RKO (cell line): ENCODE results near the gene ZNF148.
A peak's percentile ranks its signal among the peaks of the same experiment; 100 is the strongest.
"Not testable (repeated sequence)": the region's sequence is repeated elsewhere in the genome, so short reads cannot be mapped to it uniquely, and the experiment has no call there.

ENCODE experiments used
- DNase-seq: peaks from one replicate; pipeline ENCODE4 v3.0.0-alpha.2; 2016; ENCODE audit warnings: low spot score

ZNF148 gene, protein sequence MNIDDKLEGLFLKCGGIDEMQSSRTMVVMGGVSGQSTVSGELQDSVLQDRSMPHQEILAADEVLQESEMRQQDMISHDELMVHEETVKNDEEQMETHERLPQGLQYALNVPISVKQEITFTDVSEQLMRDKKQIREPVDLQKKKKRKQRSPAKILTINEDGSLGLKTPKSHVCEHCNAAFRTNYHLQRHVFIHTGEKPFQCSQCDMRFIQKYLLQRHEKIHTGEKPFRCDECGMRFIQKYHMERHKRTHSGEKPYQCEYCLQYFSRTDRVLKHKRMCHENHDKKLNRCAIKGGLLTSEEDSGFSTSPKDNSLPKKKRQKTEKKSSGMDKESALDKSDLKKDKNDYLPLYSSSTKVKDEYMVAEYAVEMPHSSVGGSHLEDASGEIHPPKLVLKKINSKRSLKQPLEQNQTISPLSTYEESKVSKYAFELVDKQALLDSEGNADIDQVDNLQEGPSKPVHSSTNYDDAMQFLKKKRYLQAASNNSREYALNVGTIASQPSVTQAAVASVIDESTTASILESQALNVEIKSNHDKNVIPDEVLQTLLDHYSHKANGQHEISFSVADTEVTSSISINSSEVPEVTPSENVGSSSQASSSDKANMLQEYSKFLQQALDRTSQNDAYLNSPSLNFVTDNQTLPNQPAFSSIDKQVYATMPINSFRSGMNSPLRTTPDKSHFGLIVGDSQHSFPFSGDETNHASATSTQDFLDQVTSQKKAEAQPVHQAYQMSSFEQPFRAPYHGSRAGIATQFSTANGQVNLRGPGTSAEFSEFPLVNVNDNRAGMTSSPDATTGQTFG

DNA sequence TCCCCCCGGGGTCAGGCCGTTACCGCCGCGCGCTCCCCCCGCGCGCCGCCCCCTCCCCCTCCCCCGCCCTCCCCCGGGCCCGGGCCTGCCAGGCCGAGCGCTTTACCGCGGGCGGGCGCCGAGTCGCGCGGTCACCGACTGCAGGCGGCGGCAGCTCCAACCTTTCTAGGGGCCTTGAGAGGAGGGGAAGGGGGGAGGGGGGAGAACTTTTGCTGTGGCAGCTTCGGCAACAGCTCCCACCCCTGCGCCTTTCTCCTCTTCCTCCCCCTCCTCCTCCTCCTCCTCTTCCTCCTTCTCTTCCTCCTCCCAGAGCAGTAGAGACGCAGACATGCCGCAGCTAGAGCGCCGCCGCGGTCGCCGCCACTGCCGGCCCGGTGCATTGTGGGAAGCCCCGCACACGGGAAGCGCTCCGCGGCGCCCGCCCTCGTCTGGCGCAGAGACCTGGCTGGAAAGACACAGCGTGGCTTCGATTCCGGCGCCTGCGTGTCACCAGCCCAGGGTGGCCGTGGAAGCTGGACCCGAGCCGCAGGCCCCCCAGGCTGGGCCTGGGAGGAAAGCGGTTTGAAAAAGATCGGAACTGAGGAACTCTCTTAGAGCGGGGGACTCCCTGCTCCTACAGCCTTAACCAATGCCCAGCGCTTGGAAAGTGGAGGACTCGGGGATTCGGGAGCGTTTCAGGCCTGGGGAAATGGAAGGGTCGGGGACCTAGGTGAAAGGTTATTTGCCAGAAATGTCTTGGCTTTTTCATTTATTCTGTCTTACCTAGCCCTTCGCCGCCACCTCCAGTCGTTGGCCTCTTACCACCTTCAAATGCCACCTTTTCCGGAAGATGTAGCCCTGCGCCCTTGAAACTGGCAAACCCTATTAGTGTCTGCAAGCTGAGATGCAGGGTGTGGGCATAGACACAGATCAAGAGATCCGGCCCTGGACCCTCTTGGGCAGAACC, at the start of gene ZNF148:
Gene ZNF148 (minus strand): TSS at position 330 of the 946 bp plus-strand sequence. CDS start 61,685 bp downstream, outside the sequence.
- DNase-seq = peak; percentile 89

DNA sequence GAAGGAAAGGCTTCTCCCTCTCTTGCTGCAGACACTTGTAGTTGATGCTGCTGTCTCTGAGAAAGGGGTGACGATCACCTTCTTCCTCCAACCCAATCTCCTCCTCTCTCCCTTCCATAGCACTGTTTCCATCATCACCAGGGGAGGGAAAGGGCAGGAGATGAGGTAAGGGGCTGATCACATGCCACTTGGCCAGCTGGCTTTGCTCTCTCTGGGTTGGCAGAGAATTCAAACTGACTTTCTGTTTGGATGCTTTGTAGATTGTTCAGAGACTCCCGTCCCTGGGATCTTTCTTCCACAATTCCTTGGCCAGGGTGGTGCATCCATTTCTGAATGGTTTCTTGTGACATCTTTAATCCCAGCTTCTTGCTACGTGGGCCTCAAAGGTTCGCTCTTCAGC, 43.2 kb upstream of the ZNF148 start:
- DNase-seq = no peak

DNA sequence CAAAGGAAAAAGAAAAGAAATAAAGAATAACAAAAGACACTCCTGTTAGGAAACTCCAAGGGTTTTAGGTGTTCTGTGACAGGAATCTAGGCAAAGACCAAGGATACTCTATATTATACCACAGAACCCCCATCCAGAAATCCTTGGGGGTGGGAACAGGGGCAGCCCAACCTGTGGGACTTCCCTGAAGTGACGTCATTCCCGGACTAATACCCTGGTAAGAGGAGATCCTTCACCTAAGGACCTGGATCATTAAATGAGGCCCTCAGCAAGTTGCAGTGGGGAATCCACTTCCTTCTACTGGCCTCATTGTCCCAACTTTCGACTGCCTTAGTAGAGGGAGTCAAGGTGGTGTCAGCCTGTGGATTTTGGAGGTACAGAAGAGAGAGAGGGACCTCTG, 41.1 kb upstream of the ZNF148 start:
- no peak for DNase-seq

DNA sequence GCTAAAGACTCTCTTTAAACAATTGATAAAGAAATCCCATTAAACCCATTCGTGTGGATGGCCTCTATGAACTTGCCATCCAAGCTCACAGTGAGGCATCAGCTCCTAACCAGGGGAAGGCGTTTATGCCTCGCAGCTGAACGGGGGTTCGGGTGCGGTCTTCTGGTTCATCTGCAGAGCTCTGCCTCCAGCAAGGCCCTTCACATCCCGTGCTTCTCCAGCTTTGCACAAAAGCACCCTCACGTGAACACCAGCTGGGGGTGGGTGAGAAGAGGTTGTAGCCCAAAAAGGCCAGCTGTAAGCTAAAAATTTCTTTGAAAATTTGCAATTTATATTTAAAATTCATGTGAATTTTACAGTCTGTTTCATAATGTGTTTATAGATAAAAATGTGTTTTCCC, 39.5 kb upstream of the ZNF148 start:
- DNase-seq = no peak

DNA sequence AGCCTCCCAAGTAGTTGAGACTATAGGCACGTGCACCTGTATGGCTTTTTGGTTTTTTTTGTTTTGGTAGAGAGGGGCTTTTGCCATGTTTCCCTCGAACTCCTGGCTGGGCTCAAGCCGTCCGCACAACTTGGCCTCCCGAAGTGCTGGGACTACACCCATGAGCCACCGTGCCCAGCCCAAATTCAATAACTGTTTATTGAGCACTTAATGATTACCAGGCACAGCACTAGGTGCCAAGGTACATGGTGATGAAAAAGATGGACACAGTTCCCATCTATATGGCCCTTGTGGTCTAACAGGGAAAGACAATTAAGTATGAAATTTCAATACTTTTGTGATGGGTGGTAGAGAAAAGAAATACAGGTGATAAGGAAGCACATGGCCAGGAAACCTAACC, 35.8 kb upstream of the ZNF148 start:
- DNase-seq = no peak

DNA sequence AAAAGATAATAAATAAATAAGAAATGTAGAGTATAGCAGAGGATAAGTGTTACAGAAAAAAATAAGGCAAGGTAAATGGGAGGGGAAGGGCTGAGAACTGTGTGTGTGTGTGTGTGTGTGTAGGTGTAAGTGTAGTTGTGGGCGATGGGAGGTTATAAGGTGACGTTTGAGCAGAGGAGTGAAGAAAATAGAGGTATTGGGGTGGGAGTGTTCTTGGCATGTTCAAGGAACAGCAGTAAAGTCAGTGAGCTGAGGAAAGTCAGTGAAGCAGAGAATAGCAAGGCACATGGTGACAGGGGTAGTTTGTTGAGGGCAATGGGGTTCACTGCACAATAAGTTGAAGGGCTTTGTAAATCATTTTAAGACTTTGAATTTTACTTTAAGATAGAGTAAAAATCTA, 30.9 kb upstream of the ZNF148 start:
- DNase-seq = no peak

DNA sequence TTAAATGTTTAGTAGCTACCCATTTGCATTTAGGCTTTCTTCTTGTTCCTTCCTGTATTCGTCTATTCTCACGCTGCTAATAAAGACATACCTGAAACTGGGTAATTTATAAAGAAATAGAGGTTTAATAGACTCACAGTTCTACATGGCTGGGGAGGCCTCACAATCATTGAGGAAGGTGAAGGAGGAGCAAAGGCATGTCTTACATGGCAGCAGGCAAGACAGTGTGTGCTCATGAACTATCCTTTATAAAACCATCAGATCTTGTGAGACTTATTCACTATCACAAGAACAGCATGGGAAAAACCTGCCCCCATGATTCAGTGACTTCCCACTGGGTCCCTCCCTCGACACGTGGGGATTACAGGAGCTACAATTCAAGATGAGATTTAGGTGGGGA, 30.4 kb upstream of the ZNF148 start:
- not testable (repeated sequence) for DNase-seq

DNA sequence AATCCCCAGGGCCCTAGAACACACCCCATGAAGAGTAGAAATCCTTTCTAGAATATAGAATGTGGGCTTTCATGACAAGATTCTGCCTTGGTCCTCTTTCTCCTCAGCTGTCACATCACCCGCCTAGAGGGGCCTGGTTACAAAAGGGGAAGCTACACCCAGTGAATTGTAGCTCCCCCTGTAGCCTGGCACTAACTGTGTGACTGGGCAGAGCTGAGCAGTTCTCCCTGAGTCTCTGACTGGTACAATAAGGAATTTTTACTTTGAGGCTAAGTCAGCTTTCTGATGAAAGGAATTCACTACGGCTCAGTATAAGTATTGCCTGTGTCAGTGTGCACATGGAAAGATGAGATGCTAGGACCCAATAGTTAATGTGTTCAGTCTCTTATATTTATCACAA, 28.7 kb upstream of the ZNF148 start:
- no peak for DNase-seq

DNA sequence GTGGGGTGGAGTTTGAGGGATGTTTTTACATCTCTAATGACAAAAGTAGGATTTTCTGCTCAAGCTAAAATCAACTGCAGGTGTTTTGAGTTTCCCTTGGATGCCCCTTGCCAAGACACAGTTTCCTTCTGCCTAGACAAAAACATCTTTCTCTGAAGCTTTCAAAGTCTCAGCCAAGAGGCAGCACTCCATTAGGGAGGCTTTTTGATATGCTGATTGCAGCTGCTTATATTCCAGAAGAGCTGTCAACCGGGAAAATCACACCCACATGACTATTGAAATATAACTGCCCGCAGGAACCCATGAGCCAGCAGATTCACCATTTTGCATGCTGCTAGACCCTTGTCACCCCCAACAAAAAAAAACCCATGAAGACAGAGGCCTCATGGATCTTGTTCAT, 27.5 kb upstream of the ZNF148 start:
- DNase-seq = no peak

DNA sequence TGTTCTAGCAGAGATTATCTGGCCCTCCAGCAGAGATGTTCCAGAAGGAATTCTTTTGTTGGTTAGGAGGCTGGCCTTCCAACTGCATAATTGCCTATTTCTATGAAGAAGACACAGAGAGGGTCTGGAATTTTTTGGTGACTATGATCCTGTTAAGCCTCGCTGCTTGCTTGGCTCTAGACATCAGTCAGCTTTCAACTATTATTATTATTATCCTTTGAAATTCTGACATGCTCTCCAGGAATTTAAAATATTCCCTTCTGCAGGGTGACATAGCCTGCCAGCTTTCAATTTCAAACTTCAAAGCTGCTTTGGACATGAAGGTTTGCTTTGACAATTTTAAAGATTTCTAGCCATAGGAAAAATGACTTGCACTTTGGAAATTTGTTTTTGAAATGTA, 26.3 kb upstream of the ZNF148 start:
- no peak for DNase-seq

DNA sequence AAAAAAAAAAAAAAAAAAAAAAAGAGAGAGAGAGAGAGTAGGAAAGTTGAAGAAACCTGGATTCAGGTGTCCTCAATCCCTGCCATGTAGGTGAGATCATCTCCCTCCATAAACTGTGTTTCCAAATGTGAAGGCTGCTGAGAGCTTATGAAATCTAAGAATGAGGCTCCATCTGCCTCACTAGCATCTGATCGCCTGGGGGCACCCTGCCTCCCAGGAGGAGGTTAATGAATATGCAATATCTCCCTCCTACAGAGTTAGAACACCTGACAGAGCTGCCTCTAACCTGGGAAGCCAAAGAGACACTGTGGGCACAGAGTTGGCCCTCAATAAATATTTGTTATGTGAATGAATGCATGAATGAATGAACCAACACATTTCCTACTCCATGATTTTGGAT, 23.8 kb upstream of the ZNF148 start:
- no peak for DNase-seq

DNA sequence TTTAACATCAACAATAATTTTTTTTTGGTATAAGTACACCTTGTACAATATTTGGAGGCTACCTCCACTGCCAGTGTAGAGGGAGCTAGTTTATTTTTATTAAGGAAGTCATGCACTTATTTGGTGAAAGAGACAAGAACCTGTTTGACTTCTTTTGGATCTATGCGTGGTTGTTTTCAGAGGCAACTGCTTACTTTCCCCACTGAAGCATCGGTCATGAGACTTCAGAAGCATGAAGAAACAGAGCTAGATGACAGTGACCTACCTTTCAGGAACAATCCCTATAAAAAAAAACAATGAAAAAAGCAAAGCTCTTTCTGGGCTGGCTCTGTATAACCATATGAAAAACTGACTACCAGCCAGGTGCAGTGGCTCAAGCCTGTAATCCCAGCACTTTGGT, 20.0 kb upstream of the ZNF148 start:
- DNase-seq = no peak

DNA sequence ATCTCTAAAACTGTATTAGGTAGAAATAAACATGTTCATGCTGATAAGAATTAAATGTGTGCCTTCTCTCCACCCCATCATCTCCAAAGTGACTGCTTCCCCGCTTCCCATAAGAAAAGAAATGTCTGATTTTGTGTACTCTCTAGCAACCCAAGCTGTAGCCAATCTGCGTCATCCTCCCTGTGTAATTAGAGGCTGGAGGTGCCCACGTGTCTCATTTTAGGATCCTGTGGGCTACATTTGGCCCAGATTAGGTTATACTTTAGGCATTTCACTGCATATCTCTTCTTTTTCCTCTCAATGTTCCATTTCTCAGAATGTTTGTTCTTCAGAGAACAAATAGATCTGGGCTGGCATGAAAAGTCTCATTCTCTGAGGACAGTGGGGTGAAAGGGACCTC, 19.3 kb upstream of the ZNF148 start:
- DNase-seq = no peak

DNA sequence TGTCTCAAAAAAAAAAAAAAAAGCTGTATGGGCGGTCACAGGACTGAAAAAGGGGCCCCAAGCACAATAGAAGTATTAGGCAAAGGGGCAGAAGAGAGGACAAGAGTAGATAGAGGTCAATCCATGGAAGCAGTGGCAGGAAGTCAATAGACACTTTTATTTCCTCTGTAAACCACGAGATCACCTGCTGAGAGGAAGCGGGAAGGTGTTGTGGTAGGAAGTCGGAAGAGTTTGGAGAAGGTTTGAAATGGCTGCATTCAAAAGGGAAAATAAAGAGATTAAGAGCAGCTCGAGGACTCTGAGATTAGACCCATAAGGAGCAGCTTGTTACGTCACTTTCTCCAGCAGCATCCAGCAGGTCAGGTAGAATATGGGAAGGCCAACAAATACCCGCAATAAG, 14.2 kb upstream of the ZNF148 start:
- no peak for DNase-seq

DNA sequence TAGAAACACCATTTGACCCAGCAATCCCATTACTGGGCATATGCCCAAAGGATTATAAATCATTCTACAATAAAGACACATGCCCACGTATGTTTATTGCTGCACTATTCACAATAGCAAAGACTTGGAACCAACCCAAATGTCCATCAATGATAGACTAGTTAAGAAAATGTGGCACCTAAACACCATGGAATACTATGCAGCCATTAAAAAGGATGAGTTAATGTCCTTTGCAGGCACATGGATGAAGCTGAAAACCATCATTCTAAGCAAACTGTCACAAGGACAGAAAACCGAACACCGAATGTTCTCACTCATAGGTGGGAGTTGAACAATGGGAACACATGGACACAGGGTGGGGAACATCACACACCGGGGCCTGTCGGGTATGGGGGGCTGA, 13.2 kb upstream of the ZNF148 start:
- not testable (repeated sequence) for DNase-seq

DNA sequence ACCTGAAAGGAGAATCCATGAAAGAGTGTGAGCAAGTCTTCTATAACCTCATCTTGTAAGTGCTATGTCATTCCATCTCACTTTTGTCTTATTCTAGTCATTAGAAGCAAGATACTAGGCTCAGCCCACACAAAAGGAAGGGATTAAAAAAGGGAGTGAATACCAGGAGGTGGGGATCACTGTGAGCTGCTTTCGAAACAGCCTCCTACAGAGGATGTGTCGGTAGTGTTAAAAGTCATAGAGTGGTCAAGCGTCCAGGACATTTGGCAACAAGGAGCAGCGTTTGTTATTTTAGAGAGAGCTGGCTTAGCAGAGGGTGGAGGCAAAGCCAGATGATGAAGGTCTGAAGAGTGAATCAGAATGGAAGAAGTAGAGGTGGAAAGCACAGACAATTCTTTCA, 11.7 kb upstream of the ZNF148 start:
- no peak for DNase-seq

DNA sequence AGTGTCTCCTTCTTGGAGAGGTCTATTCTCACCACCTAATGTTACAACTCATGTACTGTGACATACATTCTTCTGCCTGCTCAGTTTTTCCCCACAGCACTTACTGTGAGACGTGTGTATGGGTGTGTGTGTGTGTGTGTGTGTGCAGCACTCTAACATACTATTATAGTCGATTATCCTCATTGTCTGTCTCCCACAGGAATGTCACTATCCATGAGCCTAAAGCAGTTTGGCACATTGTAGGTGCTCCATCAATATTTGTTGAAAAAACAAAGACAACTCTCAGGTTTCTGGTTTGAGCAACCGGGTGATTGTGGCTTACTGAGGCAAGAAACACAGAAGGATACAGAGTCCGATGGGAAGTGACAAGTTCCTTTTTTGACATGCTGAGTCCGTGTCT, 8.6 kb upstream of the ZNF148 start:
- no peak for DNase-seq

DNA sequence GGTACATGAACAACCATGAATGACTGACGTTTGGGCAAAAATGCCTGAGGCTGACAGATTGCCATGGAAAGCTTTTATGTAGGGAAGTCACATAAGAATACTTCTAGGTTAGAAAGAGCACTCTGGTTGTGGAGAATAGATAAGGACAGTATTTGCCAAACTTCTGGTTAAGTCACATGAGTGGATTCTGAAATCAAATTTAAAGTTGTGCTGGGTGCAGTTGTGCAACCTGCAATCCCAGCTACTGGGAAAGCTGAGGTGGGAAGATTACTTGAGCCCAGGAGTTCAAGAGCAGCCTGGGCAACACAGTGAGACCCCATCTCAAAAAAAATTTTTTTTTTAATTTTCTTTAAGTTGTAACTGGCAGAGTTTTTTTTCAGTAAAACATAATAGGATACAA, 7.2 kb upstream of the ZNF148 start:
- DNase-seq = no peak

DNA sequence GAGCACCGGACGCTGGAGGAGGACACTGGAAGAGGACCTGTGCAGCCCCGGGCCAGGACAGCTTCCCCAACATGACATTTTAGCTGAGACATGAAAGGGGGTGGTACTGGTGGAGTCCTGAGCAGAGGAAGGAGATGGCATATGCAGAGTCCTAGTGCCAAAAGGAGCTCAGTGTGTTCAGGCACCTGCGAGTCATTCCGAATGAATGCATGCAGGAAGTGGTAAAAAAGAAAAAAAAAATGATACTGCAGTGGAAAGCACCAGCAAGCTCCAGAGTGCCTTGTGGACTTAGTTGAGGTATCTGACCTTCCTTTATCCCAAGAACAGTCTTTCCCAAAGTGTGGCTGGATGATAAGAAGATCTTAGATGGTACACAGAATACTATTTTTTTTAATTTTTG, 6.6 kb upstream of the ZNF148 start:
- peak; percentile 55 for DNase-seq

DNA sequence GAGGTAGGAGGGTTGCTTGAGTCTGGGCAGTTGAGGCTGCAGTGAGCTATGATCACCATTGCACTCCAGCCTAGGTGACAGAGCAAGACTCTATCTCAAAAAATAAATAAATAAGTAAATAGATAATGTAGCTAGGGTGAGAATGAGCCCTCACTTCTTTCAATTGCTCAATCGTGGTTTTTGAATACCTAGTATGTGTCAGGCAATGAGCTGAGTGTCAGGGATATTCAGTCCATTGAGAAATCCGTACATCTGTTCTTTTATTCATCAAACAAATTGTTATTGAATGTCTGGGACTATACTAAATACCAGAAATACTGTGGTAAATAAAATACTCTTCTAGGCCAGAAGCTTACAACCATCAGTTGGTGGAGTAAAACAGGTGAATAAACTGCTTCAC, 6.2 kb upstream of the ZNF148 start:
- DNase-seq = no peak

DNA sequence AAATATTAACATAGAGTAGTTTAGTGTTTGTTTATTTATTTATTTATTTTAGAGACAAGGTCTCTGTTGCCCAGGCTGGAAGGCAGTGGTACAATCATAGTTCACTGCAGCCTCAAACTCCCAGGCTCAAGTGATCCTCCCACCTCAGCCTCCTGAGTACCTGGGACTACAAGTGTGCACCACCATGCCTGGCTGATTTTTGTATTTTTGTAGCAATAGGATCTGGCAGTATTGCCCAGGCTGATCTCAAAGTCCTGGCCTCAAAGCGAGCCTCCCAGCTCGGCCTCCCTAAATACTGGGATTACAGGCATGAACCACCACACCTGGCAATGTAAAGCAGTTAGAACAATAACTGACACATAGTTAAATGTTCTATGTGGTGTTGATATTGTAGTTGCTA, 4.4 kb upstream of the ZNF148 start:
- no peak for DNase-seq

DNA sequence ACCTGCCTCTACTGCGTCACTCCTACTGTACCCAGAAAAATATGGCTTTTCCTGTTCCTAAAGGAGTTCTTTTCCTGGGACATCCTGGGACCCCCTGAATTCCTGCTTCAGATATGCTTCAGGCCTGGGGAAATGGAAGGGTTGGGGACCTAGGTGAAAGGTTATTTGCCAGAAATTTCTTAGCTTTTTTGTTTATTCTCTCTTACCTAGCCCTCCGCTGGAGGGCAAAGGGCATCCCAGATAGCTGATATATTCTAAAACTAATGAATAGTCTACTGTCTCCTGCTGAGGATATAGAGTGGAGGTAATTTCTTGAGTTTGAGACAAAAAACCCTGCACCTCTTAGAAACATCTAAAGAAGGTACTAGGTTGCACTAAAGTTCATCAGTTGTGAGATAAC, 3.6 kb upstream of the ZNF148 start:
- no peak for DNase-seq
